NCI-H2081 treated with DMSO at 0.1 percent for 48 hours (cell line): ENCODE data around the gene DVL2.
A peak's percentile ranks its signal among the peaks of the same experiment; 100 is the strongest.
"Not testable (repeated sequence)": the region's sequence is repeated elsewhere in the genome, so short reads cannot be mapped to it uniquely, and the experiment has no call there.

ENCODE experiments used
- DNase-seq: peaks from one replicate; lab custom pipeline; 2025; lab: John Stamatoyannopoulos, UW

Gene DVL2

DNA sequence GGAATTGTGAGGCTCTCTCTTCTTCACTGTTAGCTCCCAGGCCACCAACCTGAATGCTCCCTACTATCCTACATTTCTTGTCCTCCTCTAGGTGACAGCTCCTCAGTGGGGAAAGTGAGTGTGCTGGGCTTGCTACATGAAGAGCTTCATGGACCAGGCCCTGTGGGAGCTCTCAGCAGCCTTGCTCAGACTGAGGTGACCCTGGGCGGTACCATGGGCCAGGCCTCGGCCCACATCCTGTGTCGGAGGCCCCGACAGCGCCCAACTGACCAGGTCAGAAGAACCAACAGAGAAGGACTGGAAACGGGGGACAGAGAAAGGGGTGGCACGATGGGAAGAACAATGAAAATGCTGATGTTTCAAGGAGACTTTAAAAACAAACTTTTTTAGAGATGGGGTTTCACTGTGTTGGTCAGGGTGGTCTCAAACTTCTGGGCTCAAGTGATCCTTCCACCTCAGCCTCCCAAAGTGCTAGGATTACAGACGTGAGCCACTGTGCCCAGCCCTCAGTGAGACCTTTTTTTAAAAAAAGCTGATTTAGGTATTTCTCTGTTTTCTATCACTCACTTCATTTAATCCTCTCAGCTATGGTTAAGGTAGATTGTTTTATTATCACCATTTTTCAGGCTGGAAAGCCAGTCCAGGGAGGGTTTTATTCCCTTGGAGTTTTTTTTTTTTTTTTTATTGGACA lies 22.6 kb upstream of the DVL2 start:
- no peak for DNase-seq

DNA sequence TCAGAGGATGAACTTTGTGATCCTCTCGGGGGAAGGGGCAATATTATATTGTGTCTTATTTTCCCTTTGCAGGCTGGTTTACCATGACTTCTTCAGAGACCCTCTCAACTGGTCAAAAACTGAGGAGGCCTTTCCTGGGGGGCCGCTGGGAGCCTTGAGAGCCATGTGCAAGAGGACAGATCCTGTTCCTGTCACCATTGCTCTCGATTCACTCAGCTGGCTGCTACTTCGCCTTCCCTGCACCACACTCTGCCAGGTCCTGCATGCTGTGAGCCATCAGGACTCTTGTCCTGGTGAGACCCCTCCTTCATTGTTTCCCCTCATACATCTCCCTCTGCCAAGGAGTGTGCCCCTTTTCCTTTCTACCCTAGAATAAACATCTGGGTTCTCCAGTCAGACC lies 20.2 kb upstream of the DVL2 start:
- no peak for DNase-seq

DNA sequence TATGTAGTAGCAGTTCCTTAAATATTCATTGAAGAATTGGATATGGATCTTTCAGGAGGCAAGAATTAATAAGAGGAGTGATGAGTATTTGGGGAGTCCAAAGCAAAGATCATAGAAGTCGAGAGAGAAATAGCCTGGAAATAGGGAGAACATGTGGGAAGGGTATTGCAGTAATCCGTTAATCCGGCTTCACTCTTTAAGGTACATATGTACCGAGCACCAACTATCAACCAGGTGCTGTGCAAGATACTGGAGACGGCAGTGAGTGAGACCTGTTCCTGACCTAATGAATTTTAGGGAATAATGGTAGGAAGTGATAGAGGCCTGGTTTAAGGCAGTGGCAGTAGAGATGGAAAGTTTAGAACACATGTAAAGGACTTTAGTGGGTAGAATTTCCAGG lies 18.8 kb upstream of the DVL2 start:
- DNase-seq: no peak

DNA sequence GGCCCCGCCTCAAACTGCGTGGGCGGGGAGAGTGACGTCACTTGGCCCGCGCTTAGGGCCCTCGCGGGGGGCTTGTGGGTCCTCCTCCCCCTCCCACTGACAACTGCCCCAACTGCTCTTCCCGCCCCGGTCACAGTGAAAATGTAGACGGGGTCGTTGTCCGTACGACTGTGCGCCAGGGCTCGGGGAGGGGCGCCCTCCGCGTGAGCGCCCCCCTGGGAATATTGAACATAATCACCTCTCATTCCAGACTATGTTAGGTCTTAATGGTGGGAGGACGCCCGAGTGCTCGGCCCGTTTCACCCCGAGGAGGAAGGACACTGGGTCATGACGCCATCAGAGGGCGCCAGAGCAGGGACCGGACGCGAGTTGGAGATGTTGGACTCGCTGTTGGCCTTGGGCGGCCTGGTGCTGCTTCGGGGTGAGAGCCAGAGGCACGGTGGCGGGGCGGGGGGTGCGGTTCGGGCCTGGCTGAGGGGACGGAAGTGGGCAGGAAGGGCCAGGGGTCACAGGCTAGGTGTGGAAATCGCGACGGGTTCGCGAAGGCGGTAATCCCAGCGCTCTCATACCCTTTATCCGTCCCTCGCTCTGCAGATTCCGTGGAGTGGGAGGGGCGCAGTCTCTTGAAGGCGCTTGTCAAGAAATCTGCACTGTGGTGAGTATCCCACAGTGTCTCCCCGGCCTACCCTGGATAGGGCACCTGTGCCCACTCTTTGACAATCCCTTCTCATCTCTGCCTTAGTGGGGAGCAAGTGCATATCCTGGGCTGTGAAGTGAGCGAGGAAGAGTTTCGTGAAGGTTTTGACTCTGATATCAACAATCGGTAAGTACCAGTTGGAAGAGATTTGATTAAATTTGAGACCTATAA lies 18.1 kb upstream of the DVL2 start, which contains the start of gene ELP5:
Gene ELP5 (plus strand): TSS at position 40 of the 868 bp plus-strand sequence. CDS start 336 bp downstream, at position 376.
- peak; percentile 62 for DNase-seq

DNA sequence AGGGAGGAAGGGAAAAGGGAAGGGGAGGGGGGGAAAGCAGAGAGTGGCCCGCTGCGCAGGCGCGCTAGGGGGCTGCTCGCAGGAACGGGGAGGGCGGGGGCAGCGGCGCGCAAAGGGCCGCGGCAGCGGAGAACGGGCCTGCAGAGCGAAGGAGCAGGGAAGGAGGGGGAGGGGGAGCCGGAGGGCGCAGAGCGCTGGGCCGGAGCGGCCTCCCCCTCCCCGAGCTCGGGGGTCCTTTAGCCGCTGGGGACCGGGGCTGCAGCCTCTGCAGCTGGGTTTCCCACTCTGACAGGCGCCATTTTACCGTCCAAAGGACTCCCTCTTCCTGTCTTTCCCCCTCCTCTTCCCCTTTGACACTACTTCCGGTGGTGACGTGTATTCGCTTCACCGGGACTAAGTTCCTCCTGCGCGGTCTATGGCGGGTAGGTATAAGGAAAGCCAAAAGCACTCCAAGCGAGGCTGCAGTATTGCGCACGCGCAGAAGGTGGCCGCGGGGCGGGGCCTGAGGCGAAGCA lies 17.4 kb upstream of the DVL2 start, which contains the start of gene CTDNEP1:
Gene CTDNEP1 (minus strand): TSS at position 74 of the 515 bp plus-strand sequence. CDS start 438 bp downstream, outside the sequence.
- peak; percentile 83 for DNase-seq

DNA sequence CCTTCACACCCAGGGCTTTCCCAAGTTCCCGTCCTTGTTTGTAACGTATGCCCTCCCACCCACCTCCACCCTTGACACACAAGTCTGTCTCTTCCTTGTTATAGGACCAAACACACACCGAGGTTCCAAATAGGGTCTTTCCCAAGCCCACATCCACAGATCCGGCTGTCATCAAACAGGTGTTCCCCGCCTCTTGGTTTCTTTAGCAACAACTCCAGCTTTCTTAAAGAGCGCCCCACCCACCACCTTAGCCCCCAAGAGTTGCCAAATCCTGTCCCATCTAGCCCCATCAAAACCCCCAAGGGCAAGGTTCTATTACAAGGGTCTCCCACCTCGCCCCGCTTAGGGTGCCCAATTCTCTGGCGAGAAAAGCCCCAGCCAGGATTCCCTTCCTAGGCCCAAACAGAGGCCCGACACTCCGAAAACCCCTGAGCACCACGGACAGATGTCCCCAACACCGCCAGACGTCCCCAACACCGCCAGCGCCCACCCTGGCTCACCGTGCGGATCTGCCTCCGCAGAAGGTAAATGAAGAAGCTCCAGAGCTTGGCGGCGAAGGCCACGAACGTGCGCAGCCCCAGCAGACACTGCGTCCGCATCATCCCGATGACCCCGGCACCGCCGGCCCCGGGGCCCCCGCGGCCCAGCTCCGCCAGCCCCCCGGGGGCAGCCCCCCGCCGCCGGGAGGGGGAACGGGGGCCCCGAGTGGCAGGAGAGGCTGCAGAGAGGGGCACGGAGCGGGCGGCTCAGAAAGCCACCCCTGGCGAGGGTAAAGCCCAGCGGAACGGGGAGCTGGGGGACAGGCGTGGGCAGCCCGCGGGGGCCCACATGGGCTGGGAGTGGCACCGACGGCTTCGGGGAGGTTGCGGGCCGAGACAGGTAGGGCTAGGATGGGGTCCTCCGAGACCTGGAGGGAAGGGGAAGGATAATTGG lies 16.6 kb upstream of the DVL2 start:
- DNase-seq: no peak

DNA sequence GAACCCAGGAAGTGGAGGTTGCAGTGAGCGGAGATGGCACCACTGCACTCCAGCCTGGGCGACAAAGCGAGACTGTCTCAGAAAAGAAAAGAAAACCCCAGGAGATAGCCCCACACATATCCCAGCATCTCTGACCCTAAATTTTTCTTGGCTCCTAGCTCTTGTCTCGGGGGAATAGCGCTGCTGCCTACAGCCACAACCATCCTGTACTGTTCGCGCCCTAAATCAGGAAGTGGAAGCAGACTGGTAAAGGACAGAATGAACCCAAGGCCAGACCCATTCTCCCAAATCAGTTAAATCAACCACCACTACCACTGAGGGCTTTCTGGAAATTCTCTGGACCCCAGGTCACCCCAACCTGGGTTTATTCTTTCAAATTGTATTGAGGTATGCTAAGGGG lies 15.5 kb upstream of the DVL2 start:
- no peak for DNase-seq

DNA sequence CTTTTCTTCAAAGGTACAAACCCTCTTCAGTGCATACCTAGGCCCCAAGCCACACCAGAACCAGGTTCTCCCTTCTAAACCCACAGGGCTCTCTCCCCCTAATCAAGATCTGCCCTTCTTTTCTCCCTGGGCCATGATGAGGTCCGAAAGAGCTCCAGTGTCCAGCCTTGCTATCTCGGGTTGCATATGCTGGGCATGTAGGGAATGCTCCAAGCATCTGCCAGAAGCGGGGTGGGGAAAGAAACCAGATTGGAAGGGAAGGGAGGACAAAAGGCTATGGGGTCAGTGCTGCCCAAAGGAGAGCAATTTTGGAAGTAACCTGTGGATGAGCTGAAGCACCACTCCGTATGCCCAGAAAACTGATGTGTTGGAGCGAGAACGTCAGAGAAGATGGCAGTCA lies 14.9 kb upstream of the DVL2 start:
- DNase-seq: no peak

DNA sequence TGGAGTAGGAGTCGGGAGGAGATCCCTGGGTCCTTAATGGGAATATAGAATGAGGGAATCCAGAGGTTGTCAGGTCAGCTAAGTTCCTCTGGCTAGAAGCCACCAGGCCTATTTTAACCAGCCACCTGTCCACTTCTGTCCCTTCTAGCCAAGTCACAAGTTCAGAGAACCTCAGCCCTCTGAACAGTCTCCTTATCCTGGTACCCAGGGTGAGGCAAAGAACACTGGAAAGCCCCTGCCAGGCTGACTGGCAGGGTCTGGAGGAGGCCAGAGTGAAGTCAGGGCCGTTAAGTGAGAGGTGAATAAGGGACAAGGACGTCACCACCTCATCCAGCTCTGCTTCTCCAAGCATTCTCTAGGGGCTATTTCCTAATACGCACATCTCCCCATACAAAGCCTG lies 14.5 kb upstream of the DVL2 start:
- DNase-seq: no peak

DNA sequence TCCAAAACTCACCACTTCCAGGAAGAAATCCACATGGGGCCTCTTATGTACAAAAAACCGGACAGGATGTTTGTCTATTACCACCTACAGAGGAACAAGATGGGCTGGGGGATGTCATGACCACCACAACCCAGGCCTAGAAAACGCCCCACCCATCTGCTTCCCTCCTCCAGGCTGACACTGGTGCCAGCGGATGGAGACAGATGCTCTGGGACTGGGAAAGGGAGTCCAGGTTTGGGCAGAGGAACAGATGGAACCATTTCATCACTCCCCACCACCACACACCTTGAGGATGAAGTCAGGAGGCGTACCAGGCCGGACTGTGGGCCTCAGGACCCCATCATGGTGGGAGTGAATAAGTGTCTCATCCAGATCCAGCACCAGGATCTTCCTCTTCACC lies 12.5 kb upstream of the DVL2 start:
- no peak for DNase-seq

DNA sequence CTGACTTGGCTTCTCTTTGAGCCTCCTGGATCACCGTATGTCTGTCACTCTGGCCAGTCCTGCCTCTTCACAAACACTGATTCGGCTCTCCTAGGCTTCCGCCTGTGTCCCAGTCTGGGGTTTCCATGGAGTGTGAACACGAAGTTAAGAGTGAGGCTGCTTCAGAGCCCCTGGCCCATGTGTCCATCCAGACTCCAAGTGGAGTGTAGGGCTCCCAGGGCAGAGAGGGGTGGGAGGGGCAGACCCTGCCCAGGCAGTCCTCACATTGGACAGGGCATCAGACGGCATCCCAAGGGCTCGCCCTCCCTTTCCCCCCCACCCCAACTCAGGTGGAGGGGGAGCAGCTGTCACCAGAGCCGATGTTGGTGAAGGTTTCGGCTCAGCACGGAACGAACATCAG lies 9.5 kb upstream of the DVL2 start:
- DNase-seq: not testable (repeated sequence)

DNA sequence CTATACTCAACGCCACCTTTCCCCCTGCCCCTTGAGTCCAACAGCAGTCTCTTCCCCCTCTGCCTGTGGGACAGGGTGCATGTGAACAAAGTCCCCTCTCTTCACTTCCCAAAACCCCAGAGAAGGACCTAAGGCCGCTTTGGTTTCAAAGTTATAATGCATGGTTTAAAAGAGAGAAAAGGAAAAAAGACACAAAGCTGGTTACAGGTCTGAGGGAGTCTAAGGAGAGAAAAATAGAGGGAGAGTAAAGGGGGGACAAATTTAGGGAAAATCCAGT lies 9.1 kb upstream of the DVL2 start:
- no peak for DNase-seq

DNA sequence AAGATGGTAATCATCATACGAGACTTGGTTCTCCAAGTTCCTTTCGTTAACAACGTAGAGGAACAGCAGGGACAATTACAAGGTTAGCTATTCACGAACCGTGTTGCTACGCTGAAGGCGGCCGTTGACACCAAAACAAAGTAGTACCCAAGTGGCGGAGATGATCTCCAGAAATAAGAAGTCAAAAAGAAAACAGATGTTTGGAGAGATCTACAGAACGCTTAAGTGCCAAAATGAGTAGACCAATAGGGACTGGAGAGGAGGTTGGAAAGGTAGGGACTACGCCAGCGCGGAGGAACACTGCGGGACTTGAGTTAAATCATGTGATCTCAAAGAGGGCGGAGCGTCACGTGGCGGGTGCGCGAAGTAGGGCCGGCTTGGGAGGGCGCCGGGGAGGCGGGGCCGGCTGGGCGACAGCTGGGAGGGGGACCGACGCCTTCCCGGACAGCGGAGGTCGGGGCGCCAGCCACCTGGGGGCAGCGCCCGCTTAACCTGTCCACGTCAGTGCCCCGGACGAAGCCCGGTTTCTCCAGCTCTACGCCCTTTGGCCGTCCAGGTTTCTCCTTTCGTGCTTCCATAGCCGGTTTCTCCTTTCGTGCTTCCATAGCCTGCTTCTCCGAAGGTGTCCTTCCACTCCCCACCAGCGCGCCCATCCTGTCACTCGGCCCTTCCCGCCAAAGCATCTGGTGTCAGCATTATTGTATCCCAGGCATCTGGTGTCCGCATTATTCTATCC lies 8.6 kb upstream of the DVL2 start:
- peak; percentile 50 for DNase-seq

DNA sequence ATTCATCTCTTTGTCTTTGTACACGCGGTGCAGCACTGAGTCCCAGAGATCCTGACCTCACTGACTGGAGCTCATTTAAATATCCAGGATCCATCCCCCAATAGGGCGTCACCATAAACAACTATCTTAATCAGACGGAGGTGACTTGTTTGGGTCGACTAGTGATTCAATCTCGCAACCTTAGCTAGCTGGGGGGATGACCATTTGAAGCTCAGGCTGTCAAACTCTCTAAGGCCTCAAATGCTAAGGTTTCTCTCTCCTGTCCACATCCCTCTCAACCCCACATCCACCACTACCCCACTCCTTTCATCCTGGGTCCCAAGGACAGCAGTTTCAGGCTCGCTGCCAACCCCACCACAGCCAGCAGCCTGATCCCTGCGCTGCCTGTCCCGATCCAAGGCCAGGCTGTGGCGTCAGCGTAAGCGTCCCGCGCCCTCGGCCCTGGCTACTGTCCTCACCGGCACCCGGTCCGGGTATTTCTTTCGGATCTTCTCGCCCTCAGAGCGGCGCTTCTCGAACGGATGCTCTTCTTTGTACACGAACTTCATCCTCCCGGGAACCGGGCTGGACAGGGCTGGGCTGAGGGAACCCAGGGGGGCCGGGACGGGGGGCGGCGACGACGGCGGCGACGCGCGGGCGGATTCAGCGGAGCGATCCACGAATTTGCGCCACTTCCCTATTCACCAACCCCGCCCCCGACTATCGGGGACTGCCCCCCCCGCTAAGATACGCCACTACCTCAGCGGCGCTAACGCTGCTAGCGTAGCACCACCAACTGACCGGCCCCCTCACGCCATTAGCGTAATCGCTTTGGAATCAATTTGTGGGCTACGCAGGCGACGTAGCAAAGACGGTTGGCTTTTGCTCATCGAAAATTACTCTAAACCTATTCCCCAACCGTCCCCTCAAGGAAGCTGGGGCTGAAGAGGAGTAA lies 7.7 kb upstream of the DVL2 start, which contains the start of gene GABARAP:
Gene GABARAP (minus strand): TSS at position 667 of the 934 bp plus-strand sequence. CDS start 119 bp downstream, at position 548.
- no peak for DNase-seq

DNA sequence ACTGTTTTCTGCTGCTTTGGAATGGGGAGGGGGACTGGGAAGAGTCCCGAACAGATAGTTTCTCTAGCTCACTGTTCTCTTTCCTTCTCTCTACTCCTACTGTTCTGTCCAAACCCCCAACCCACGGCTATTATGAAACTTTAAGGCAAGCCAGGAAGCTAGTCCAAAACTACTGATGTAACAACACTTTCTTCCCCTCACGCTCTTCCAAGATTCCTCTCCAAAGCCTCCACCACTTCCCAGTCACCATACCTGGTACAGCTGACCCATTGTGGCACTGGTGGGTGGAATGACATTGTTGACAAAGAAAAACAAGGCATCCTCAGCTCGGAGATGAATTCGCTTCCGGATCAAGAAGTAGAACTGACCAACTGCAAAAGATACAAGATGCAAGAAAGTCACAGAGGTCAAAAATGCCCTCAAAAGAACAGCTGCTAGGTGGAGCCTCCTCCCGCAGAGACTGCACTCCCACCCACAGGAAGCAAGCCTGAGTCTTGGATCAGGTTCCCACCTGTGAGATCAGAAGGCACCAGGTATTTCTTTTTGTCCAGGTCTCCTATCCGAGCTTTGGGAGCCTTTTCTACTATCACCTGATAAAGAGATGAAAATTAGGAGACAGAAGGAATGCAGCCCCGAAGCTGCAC lies 6.9 kb upstream of the DVL2 start:
- DNase-seq: no peak

DNA sequence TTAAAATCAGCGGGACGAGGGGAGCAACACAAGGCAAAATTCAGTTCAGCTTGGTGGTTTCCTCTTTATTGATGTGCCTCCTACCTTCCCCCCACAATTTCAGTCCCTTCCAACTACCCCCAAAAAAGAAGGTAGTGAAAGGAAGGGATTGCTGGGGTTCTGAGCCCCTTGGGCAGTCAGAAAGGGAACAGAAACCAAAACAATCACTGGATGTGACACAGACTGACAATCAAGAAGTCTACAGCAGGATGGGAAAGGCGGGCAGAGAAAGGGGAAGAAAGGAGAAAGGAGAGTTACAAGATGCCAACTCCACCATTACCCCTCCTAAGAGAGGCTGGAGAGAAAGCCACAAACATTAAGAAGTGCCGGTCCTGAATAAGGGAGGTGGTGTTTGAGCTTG lies 6.1 kb upstream of the DVL2 start:
- no peak for DNase-seq

DNA sequence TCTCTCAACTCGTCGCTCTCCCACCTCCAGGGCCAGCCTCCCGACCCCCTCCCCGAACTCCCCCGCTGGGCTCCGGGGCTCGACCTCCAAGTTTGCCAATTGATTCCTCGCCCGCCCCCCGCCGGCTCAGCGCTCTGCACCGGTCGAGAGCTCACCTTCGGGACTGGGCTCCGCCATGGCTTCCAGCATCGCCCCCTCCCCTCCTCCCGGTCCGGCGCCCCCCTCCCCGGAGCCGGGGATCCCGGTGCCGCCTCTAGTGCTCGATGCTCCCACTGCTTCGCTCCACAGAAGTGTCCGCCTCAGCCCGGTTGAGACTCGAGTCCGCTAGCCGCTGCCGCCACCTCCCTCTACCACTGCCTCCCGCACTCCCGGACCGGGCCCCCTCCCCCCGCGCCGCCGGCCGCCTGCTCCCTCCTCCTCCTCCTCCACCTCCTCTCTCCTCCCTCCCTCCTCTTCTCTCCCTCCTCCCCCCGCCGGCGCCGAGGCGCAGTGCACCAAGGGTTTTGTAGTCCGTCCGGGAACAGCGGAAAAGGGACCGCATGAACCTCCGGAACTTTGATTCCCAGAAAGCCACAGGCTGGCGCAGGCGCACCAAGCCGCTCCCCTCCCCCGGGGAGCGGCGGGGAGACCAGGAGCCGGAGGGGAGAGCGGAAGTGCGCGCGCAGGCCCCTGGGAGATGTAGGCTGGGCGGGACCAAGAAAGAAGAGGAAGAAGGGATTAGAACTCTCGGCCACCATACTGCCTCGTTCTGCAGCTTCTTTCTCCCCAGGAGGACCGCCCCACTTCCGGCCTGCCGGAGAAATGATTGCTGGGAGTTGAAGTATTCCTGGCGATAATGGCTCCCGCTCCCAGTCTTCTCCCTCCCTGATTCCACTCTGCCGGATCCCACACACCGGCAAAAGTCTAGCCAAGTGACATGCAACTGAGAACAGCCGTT lies 5.0 kb upstream of the DVL2 start, which contains the start of gene PHF23:
Gene PHF23 (minus strand): TSS at position 367 of the 937 bp plus-strand sequence. CDS start 178 bp downstream, at position 189.
- peak; percentile 87 for DNase-seq

DNA sequence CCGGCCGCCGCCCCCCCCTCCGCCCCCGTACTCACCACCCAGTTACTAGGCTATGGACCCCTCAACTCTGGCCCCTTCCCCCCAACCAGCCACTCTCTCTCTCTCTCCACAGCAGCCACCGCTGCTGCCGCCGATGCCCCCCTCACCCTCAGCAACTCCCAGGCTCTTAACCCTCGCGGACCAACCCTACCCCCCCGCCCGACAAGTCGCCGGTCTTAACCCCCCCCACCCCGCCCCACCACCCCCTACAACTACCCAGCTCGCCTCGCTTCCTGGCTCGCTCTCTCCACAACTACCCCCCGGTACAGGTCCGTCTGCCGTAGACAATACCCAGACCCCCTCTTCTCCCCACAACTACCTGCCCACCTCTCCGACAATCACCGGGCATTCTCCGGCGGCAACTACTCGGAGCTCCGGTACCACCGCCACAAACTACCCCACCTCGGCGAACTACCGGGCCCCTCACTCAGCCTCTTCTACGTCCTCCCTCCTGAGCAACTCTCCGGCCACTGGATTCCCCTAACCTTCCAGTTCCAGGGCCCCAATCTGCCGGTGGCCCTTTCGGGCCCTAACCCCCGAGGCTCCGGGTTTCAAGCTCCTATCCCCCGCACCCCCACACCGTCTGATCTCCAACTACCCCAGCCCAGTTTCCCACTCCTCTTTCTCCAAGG lies 4.2 kb upstream of the DVL2 start:
- no peak for DNase-seq
